Activated CD4-positive, alpha-beta T cell treated with anti-CD3 and anti-CD28 coated beads for 4 hours (primary cell): ENCODE measurements around the gene GMDS.

ENCODE experiments used
- DNase-seq, 2 donors: peaks; one replicate each; pipeline ENCODE4 v3.0.0-alpha.2; 2020

The GMDS gene

GRCh38 chr6:1575210-1576041, 670.0 kb downstream of the GMDS start:
- no peak for DNase-seq

- no peak for DNase-seq
These were observed 670.6 kb downstream of the GMDS start for GRCh38 chr6:1574890-1575209.

- DNase-seq = no peak
These were observed 671.2 kb downstream of the GMDS start for GRCh38 chr6:1574083-1574761.
